Uterus (tissue), 2 donors: ENCODE data around the gene GRK6.

Experiments used
- CTCF ChIP-seq, 4 experiments: fragments of 200-600 bp in 2 of 4; fragments of 450-650 bp in 2 of 4; sonication (generic) in 2 of 4; IDR thresholded peaks; one replicate each; pipeline ENCODE4 v1.5.1; 2016 to 2019; ENCODE audit warnings: antibody characterized with exemption in 4 of 4, mild to moderate bottlenecking in 2 of 4, moderate library complexity in 1 of 4
- POLR2A ChIP-seq, 2 donors: fragments of 450-650 bp; IDR thresholded peaks; one replicate each; pipeline ENCODE4 v1.6.1; 2016; ENCODE audit warnings: antibody characterized with exemption in 2 of 2, mild to moderate bottlenecking in 1 of 2, moderate library complexity in 1 of 2

GRCh38 chr5:177412603-177413233 is 13.8 kb upstream of the GRK6 start:
- no peak for TF ChIP-seq CTCF (IDR thresholded peaks at IDR 0.05)
- TF ChIP-seq POLR2A (IDR thresholded peaks at IDR 0.05), result no peak
